Measurements from ENCODE around the gene NTM.
A peak's percentile ranks its signal among the peaks of the same experiment; 100 is the strongest.

Gene NTM

GRCh38 chr11:131614631-131615030, 244.2 kb downstream of the NTM start:
- no peak for DNase-seq

GRCh38 chr11:131615611-131616010, 245.2 kb downstream of the NTM start:
- no peak for DNase-seq

- no peak for DNase-seq
These were observed 246.2 kb downstream of the NTM start for GRCh38 chr11:131616481-131617140.

GRCh38 chr11:131618201-131618600, 247.8 kb downstream of the NTM start:
- DNase-seq = no peak

- DNase-seq = no peak
These were observed 251.8 kb downstream of the NTM start for GRCh38 chr11:131622193-131622592.

- DNase-seq = no peak
These were observed 254.1 kb downstream of the NTM start for GRCh38 chr11:131624531-131624930.

GRCh38 chr11:131626788-131627187, 256.4 kb downstream of the NTM start:
- no peak for DNase-seq

- no peak for DNase-seq
These were observed 258.3 kb downstream of the NTM start for GRCh38 chr11:131628739-131629138.

- DNase-seq = no peak
These were observed 259.6 kb downstream of the NTM start for GRCh38 chr11:131629925-131630540.

- DNase-seq = no peak
These were observed 262.6 kb downstream of the NTM start for GRCh38 chr11:131632971-131633370.

GRCh38 chr11:131633921-131634715, 263.7 kb downstream of the NTM start:
- DNase-seq = no peak

GRCh38 chr11:131637469-131638175, 267.2 kb downstream of the NTM start:
- no peak for DNase-seq

- DNase-seq = no peak
These were observed 268.5 kb downstream of the NTM start for GRCh38 chr11:131638889-131639288.

- no peak for DNase-seq
These were observed 269.9 kb downstream of the NTM start for GRCh38 chr11:131640320-131640719.

GRCh38 chr11:131642756-131643531, 272.5 kb downstream of the NTM start:
- DNase-seq = no peak

GRCh38 chr11:131644204-131644795, 273.9 kb downstream of the NTM start:
- DNase-seq = no peak

GRCh38 chr11:131645237-131645636, 274.8 kb downstream of the NTM start:
- no peak for DNase-seq

GRCh38 chr11:131649856-131650255, 279.4 kb downstream of the NTM start:
- no peak for DNase-seq

- peak; percentile 47 for DNase-seq
These were observed 281.8 kb downstream of the NTM start for GRCh38 chr11:131652231-131652630.

GRCh38 chr11:131653260-131653659, 282.8 kb downstream of the NTM start:
- no peak for DNase-seq

GRCh38 chr11:131654849-131655248, 284.4 kb downstream of the NTM start:
- no peak for DNase-seq

GRCh38 chr11:131656179-131656838, 285.9 kb downstream of the NTM start:
- DNase-seq = no peak
